Neural progenitor cell (in vitro differentiated cells): Measurements from ENCODE around the gene UBE2L3. TPM values are rescaled to one million over a fixed set of nuclear protein-coding genes. Genes with fewer than 3 reads are reported as not detected.

Source experiments
- DNase-seq: peaks from one replicate; pipeline ENCODE4 v3.0.0-alpha.2; 2016; ENCODE audit warnings: low spot score
- H2AFZ ChIP-seq: fragments of 200-600 bp; sonication (generic); replicated peaks from 2 replicates; pipeline ENCODE4 v1.6.1; 2016; ENCODE audit warnings: antibody characterized with exemption
- H3F3A ChIP-seq: fragments of 200-600 bp; sonication (generic); 2 replicates; pipeline ENCODE4 v1.6.1; 2016; ENCODE audit warnings: antibody characterized with exemption, low read depth
- H3K27ac ChIP-seq: fragments of 200-600 bp; sonication (generic); 2 replicates; pipeline ENCODE4 v1.5.1; 2016; ENCODE audit warnings: mild to moderate bottlenecking
- H3K27me3 ChIP-seq: fragments of 200-600 bp; sonication (generic); 2 replicates; pipeline ENCODE4 v1.6.1; 2016; ENCODE audit warnings: mild to moderate bottlenecking, moderate library complexity
- H3K36me3 ChIP-seq: fragments of 200-600 bp; sonication (generic); 2 replicates; pipeline ENCODE4 v1.5.1; 2016
- H3K4me1 ChIP-seq: fragments of 200-600 bp; sonication (generic); 2 replicates; pipeline ENCODE4 v1.6.1; 2016; ENCODE audit warnings: mixed run types
- H3K4me2 ChIP-seq: fragments of 200-600 bp; sonication (generic); 2 replicates; pipeline ENCODE4 v1.6.1; 2016
- H3K4me3 ChIP-seq: fragments of 200-600 bp; sonication (generic); 2 replicates; pipeline ENCODE4 v1.5.1; 2016
- H3K79me2 ChIP-seq: fragments of 200-600 bp; sonication (generic); 2 replicates; pipeline ENCODE4 v1.6.1; 2016; ENCODE audit warnings: low read depth
- H3K9ac ChIP-seq: fragments of 200-600 bp; sonication (generic); 2 replicates; pipeline ENCODE4 v1.6.1; 2016
- H3K9me3 ChIP-seq: fragments of 200-600 bp; sonication (generic); 2 replicates; pipeline ENCODE4 v1.5.1; 2016; ENCODE audit warnings: low read depth
- H4K20me1 ChIP-seq: fragments of 200-600 bp; sonication (generic); 2 replicates; pipeline ENCODE4 v1.6.1; 2016; ENCODE audit warnings: low read depth
- H3K27ac Mint-ChIP-seq: 3 replicates; pipeline ENCODE4 v1.8.0; 2021; ENCODE audit warnings: mixed read lengths
- H3K27me3 Mint-ChIP-seq: 2 replicates; pipeline ENCODE4 v1.8.0; 2022; ENCODE audit warnings: low read depth, mild to moderate bottlenecking, inconsistent platforms, moderate library complexity, mixed read lengths; ENCODE audit not compliant: insufficient read depth
- H3K36me3 Mint-ChIP-seq: 3 replicates; pipeline ENCODE4 v1.8.0; 2021; ENCODE audit warnings: mixed read lengths
- H3K4me1 Mint-ChIP-seq: 3 replicates; pipeline ENCODE4 v1.8.0; 2021; ENCODE audit warnings: mixed read lengths
- H3K4me3 Mint-ChIP-seq: 3 replicates; pipeline ENCODE4 v1.8.0; 2021; ENCODE audit warnings: mild to moderate bottlenecking, moderate library complexity, mixed read lengths
- H3K9me3 Mint-ChIP-seq: 3 replicates; pipeline ENCODE4 v1.8.0; 2020; ENCODE audit warnings: mixed read lengths
- EZH2 ChIP-seq: fragments of 200-600 bp; sonication (generic); IDR thresholded peaks from 2 replicates; pipeline ENCODE4 v1.6.1; 2017; ENCODE audit warnings: antibody characterized with exemption, mild to moderate bottlenecking, moderate library complexity
- EZH2phosphoT487 ChIP-seq: fragments of 200-600 bp; sonication (generic); IDR thresholded peaks from 2 replicates; pipeline ENCODE4 v1.6.1; 2017; ENCODE audit warnings: antibody characterized with exemption
- total RNA-seq: library from RNA; depleted of rRNA; stranded (reverse); fragments of >200 nt; gene quantifications from 2 replicates; pipeline ENCODE4 v1.2.3, GENCODE V29; 2015; ENCODE audit warnings: low replicate concordance
- TF ChIP-seq, protein P1 (sequence below): fragments of 200-600 bp; sonication (generic); IDR thresholded peaks from 2 replicates; pipeline ENCODE4 v1.5.1; 2017; ENCODE audit warnings: antibody characterized with exemption, mild to moderate bottlenecking

The UBE2L3 gene
- total RNA-seq, 1 donor from 2014 or later, result 61.2 TPM

DNA sequence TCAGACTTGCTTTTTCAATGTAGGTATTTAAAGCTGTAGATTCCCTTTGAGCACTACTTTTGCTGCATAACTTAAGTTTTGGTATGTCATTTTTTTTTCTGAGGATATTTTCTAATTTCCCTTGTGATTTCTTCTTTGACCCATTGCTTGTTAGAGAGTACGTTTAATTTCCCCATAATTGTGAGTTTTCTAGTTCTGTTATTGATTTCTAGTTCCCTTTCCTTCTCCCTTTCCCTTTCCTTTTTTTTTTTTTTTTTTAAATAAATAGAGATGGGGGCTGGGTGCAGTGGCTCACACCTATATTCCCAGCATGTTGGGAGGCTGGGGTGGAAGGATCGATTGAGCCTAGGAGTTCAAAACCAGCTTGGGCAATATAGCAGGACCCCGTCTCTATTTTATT lies 30.8 kb downstream of the UBE2L3 start:
- H3K4me1 Mint-ChIP-seq, result peaks cover 12% of the 10 kb centered on the region

DNA sequence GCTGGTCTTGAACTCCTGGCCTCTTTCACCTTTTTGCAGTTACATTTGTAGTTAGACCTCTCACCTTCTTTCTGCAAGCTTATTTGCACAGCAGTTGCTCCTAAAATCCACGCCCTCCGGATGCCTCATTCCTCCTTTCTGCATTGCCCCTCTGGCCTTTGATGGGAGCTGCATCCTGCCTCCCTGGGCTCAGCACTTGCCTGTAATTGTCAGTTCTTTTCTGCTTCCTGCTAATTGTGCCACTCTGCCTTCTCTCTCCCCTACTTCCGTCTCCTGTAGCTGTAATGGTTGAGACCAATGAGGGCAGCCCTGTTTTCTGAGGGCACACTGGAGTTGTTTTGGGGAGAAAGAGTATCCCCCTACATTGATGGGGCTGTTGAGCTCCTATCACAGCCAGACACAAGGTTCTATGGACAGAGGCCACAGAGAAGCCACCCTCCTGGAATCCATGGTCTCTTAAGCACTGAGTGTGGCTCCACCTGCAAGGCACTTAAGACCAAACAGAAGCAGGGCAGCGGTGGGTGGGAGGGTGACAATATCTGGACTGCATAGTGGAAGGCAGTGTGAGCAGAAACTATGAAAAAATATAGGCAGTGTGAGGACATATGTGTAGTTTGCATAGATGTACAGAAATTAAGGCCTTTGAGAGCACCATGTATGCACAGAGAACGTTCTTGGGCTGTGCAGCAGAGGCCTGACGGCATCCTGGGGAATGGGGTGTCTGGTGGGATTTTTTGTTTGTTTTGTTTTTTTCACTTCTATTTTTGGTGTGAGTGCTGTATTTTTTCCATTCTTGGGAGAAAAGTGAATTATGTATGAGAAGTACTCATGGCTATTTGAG lies 31.8 kb downstream of the UBE2L3 start:
- H3K27me3 Mint-ChIP-seq, result peaks cover 4% of the 10 kb centered on the region
- H3K36me3 Mint-ChIP-seq, result peaks cover 26% of the 10 kb centered on the region
- Histone ChIP-seq H4K20me1 (peaks cover 97% of the 10 kb centered on the region), H3K4me1 (no peaks in the 10 kb centered on the region), H3K36me3 (peaks cover 3% of the 10 kb centered on the region), H3K9me3 (no peaks in the 10 kb centered on the region), H3K9ac (no peak overlapping the region), H3K4me2 (no peak overlapping the region), H3K27ac (peak overlapping the region; percentile 46), H2AFZ (no peak overlapping the region), H3K27me3 (no peaks in the 10 kb centered on the region), H3K4me3 (no peak overlapping the region), H3F3A (no peaks in the 10 kb centered on the region), H3K79me2 (peaks cover 100% of the 10 kb centered on the region)
- no peak overlapping the region for H3K4me3 Mint-ChIP-seq
- H3K9me3 Mint-ChIP-seq, result no peaks in the 10 kb centered on the region
- no peak overlapping the region for H3K27ac Mint-ChIP-seq
- DNase-seq, result no peak
- peaks cover 12% of the 10 kb centered on the region for H3K4me1 Mint-ChIP-seq
- TF ChIP-seq EZH2, result no peak
- TF ChIP-seq, protein P1, sequence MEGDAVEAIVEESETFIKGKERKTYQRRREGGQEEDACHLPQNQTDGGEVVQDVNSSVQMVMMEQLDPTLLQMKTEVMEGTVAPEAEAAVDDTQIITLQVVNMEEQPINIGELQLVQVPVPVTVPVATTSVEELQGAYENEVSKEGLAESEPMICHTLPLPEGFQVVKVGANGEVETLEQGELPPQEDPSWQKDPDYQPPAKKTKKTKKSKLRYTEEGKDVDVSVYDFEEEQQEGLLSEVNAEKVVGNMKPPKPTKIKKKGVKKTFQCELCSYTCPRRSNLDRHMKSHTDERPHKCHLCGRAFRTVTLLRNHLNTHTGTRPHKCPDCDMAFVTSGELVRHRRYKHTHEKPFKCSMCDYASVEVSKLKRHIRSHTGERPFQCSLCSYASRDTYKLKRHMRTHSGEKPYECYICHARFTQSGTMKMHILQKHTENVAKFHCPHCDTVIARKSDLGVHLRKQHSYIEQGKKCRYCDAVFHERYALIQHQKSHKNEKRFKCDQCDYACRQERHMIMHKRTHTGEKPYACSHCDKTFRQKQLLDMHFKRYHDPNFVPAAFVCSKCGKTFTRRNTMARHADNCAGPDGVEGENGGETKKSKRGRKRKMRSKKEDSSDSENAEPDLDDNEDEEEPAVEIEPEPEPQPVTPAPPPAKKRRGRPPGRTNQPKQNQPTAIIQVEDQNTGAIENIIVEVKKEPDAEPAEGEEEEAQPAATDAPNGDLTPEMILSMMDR, result no peak
- no peak for TF ChIP-seq EZH2phosphoT487

More for the DNA sequence above, 30.8 kb downstream of the UBE2L3 start:
- Histone ChIP-seq H3F3A (no peaks in the 10 kb centered on the region), H3K9ac (no peak overlapping the region), H2AFZ (no peak overlapping the region), H4K20me1 (peaks cover 97% of the 10 kb centered on the region), H3K4me3 (no peak overlapping the region), H3K9me3 (no peaks in the 10 kb centered on the region), H3K79me2 (peaks cover 100% of the 10 kb centered on the region), H3K27ac (no peak overlapping the region), H3K27me3 (no peaks in the 10 kb centered on the region), H3K36me3 (peaks cover 5% of the 10 kb centered on the region), H3K4me2 (no peak overlapping the region), H3K4me1 (no peaks in the 10 kb centered on the region)
- Mint-ChIP-seq H3K9me3 (no peaks in the 10 kb centered on the region), H3K27ac (no peak overlapping the region), H3K27me3 (peaks cover 4% of the 10 kb centered on the region), H3K36me3 (peaks cover 36% of the 10 kb centered on the region), H3K4me3 (no peak overlapping the region)
- TF ChIP-seq, protein P1, result no peak
- TF ChIP-seq EZH2, result no peak
- TF ChIP-seq EZH2phosphoT487, result no peak
- DNase-seq, result no peak

DNA sequence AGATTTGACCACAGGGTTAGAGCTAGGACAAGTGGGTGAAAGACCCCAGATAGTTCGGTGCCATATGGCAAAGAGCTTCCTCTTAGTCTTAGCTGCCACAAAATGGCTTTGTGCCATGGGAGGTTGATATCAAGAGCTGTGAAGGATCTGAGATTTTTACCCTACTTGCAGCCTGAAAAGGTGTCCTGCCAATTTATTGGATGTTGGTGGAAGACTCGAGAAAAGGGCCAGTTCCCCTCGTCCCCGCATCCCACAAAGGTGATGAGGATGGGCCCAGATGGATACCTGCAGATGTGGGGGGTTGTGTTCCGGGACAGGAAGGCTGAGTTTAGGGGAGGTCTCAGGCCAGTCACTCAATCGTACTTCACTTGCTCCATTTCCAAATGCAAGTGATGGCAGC lies 35.1 kb downstream of the UBE2L3 start:
- H3K27me3 Mint-ChIP-seq, result peaks cover 2% of the 10 kb centered on the region

More for the DNA sequence above, 35.1 kb downstream of the UBE2L3 start:
- Histone ChIP-seq H3K4me3 (no peak overlapping the region), H3K4me1 (no peaks in the 10 kb centered on the region), H3K27ac (no peak overlapping the region), H3K4me2 (no peak overlapping the region), H3K9ac (no peak overlapping the region), H2AFZ (no peak overlapping the region), H3K79me2 (peaks cover 100% of the 10 kb centered on the region), H3K36me3 (no peaks in the 10 kb centered on the region), H3K9me3 (no peaks in the 10 kb centered on the region), H3F3A (no peaks in the 10 kb centered on the region), H4K20me1 (peaks cover 97% of the 10 kb centered on the region), H3K27me3 (no peaks in the 10 kb centered on the region)
- H3K36me3 Mint-ChIP-seq, result peaks cover 11% of the 10 kb centered on the region
- H3K27ac Mint-ChIP-seq, result no peak overlapping the region
- TF ChIP-seq, protein P1, result no peak
- TF ChIP-seq EZH2, result no peak
- no peak for DNase-seq
- peaks cover 12% of the 10 kb centered on the region for H3K4me1 Mint-ChIP-seq
- no peak overlapping the region for H3K4me3 Mint-ChIP-seq
- no peaks in the 10 kb centered on the region for H3K9me3 Mint-ChIP-seq
